ENCODE measurements around the gene SZRD1. TPM values are rescaled to one million over a fixed set of nuclear protein-coding genes. Genes with fewer than 3 reads are reported as not detected.
A peak's percentile ranks its signal among the peaks of the same experiment; 100 is the strongest.

Gene SZRD1
- total RNA-seq, 4 donors from 2014 or later: 24.4 to 126 (median 47.2) TPM

- Histone ChIP-seq H3K4me3 (peak overlapping the region; percentile 61 to 93), H3K4me1 (peaks cover 9 to 31% of the 10 kb centered on the region in 2 donors), H3K9me3 (no peaks in the 10 kb centered on the region), H3K36me3 (no peaks in the 10 kb centered on the region), H3K27ac (peak overlapping the region; percentile 98 to 99), H3K27me3 (no peaks in the 10 kb centered on the region)
- TF ChIP-seq POLR2A (IDR thresholded peaks at IDR 0.05) (no peak), CTCF (IDR thresholded peaks at IDR 0.05) (no peak)
- intact Hi-C loops (cut with DNase I; ENCODE audit: low total_unique reads): loop anchor here (10.0 kb wide), 1 partner anchor 163 kb away; no protein-coding TSS in a partner anchor
- DNase-seq: no peak
Observed at GRCh38 chr1:16367968-16368890, 1.2 kb downstream of the SZRD1 start.

GRCh38 chr1:16369821-16370220 is 2.8 kb downstream of the SZRD1 start:
- DNase-seq: no peak
- Histone ChIP-seq H3K27ac (no peak overlapping the region), H3K4me1 (peaks cover 6 to 24% of the 10 kb centered on the region in 2 donors), H3K27me3 (no peaks in the 10 kb centered on the region), H3K9me3 (no peaks in the 10 kb centered on the region), H3K36me3 (no peaks in the 10 kb centered on the region), H3K4me3 (no peak overlapping the region)
- TF ChIP-seq POLR2A (IDR thresholded peaks at IDR 0.05) (no peak), CTCF (IDR thresholded peaks at IDR 0.05) (no peak)
- intact Hi-C loops (cut with DNase I; ENCODE audit: low total_unique reads): loop anchor here (10.0 kb wide), 1 partner anchor 165 kb away; no protein-coding TSS in a partner anchor

- intact Hi-C loops (cut with DNase I; ENCODE audit: low total_unique reads): no loop called here
- TF ChIP-seq CTCF (IDR thresholded peaks at IDR 0.05): no peak
- TF ChIP-seq POLR2A (IDR thresholded peaks at IDR 0.05): no peak
- no peak for DNase-seq
- no peak overlapping the region for H3K4me3 ChIP-seq
- H3K27ac ChIP-seq: no peak overlapping the region
- H3K9me3 ChIP-seq: no peaks in the 10 kb centered on the region
- peaks cover 6 to 25% of the 10 kb centered on the region in 2 donors for H3K4me1 ChIP-seq
- H3K36me3 ChIP-seq: no peaks in the 10 kb centered on the region
- H3K27me3 ChIP-seq: no peaks in the 10 kb centered on the region
Observed at GRCh38 chr1:16371725-16372124, 4.7 kb downstream of the SZRD1 start.

- Histone ChIP-seq H3K36me3 (no peaks in the 10 kb centered on the region), H3K27me3 (no peaks in the 10 kb centered on the region), H3K4me3 (no peak overlapping the region), H3K27ac (no peak overlapping the region), H3K9me3 (no peaks in the 10 kb centered on the region), H3K4me1 (peaks cover 6 to 25% of the 10 kb centered on the region in 2 donors)
- intact Hi-C loops (cut with DNase I; ENCODE audit: low total_unique reads): no loop called here
- DNase-seq: no peak
- TF ChIP-seq CTCF (IDR thresholded peaks at IDR 0.05): no peak
- no peak for TF ChIP-seq POLR2A (IDR thresholded peaks at IDR 0.05)
Observed at GRCh38 chr1:16372535-16373285, 5.7 kb downstream of the SZRD1 start.

Data from uterus (tissue), 4 donors.